GM21381 (cell line): ENCODE results near the gene CEP89.
"Not testable (repeated sequence)": the region's sequence is repeated elsewhere in the genome, so short reads cannot be mapped to it uniquely, and the experiment has no call there.

Experiments
- ATAC-seq: cut with Tn5 transposase; IDR thresholded peaks from one replicate; pipeline ENCODE4 v1.9.1; 2021; ENCODE audit warnings: mild to moderate bottlenecking, moderate library complexity; ENCODE audit not compliant: unreplicated experiment

Gene CEP89

DNA sequence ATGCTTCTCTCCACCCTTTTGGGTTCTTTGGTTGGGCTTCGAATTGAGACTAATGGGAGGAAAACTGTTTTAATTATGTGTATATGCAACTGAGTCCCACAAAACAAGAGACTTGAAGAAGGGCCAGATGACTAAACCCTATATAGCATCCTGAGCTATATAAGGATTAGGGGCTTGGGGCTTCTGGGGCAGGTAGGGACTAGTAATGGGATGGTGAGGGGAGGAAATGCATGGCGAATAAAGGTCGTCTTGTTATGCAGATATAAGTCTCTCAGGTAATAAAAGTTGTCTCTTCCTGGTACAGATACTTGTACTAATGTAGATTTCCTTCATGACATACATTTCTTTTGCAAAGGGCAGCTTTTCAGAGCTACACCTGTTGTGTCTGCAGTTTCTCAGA is 99.4 kb downstream of the CEP89 start:
- no peak for ATAC-seq

DNA sequence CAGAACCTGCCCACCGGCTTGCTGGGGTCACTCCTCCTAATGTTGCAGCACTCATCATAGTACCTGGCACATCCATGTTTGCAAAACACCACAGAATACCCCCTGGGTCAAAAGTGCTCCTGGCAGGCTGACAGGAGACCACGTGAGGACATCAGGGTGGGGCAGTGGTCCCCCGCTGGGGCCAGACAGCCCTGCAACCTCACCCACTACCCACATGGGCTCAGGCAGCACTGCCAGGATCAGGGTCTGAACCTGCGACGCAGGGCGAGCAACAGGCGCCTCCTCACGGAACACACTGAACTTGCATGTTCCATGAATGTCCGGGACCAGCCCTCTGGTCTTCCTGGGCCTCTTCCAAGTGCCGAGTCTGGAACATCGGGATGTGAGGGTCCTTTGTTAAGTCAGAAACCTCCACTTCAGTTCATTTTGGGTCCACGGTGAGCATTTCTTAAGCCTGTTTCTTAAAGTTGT is 100.7 kb downstream of the CEP89 start:
- ATAC-seq, result no peak

DNA sequence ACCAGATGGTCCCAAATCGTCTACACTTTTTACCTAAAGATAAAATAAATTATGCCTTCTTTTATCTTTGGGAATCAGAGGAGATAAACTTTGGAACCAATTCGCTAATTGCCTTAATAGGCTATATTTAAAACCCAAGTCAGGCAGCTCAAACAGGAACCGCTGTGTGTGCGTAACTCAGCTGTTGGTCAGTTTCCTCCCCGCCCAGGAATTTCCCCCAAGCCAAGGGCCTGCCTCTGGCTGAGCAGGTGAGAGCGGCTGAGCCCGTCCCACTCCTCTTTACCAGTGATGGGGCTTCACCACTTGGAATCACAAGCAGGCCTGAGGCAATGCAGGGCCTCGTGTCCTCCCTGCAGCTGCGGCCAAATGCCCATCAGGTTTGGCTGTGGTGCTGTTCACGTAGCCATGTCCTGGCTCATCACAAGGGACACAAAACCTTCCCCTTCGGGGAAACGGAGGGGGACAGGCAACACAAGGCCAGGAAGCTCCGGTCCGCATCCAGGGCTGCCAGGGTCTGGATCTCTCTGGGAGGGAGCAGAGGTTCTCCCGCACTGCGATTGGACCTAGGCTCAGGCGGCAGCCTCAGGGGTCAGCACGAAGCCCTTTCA is 101.7 kb downstream of the CEP89 start:
- ATAC-seq, result no peak

DNA sequence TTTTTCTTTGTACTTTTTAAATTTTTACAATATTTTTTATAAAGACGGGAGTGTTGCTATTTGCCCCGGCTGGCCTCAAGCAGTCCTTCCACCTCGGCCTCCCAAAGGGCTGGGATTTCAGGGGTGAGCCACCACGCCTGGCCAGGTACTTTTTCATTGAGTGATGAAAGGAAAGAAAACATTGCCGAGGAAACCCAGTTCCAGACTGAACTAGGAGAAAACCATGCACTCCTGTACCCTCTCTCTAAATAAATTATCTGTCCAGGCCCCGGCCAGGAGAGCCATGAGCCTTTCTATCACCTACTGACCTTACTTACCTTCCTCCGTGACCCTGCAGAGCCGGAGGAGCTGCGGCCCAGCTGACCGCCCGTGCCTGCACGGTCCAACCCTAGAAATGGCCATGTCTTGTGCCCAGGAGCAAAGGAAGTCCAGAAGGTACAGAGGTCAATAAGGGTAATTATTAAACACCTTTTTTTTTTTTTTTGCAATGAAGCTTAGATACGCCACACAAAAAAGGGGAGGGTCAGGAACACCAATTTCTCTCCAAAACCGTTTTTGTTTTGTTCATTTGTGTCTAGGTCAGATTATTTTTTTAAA is 102.3 kb downstream of the CEP89 start, which contains the start of gene SLC7A9:
Gene SLC7A9, minus strand, starts transcription at position 399 of the 597 bp plus-strand sequence. CDS start 1,233 bp downstream, outside the sequence.
- no peak for ATAC-seq

DNA sequence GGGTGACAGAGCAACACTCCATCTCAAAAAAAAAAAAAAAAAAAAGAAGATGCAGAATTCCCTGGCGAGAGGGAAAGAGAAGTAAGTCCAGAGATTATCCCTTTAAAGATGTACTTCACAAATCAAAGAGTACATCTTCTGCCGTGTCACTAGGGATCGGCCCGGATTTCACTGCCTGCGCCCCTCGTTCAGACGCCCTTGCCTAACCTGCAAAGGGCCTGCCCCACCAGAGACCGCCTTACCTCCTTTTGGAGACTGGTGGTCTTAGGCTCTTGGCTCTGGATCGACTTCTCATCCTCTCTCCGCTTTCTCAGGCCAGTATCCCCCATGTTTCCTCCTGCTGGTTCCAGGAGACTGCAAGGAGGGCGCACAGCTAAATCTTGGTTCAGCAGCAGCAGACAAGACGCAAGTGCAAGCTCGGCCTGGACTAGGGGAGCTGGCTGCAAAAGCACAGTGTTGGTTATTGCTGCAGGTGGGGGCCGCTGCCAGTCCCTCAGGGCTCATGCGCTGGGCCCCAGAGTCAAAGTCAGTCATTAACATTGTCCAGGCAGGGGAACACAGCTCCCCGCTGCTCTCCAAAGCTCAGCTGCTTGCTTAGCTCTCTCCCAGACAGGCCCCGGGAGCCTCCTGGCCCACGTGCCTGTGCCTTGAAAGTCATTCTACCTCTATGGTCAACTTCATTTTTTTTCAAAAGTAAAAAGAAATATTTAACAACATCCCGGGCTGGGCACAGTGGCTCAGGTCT is 103.4 kb downstream of the CEP89 start:
- ATAC-seq, result no peak

DNA sequence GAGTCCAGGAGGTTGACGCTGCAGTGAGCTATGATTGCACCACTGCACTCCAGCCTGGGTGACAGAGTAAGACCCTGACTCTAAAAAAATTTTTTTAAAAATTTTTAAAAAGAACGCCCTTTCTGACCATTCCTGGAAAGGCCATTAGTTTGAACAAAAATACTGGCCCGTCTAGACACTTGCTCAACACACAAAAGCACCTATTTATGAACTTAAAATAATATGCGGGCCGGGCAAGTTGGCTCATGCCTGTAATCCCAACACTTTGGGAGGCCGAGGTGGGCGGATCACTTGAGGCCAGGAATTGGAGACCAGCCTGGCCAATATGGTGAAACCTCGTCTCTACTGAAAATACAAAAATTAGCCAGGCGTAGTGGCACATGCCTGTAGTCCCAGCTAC is 104.3 kb downstream of the CEP89 start:
- not testable (repeated sequence) for ATAC-seq

DNA sequence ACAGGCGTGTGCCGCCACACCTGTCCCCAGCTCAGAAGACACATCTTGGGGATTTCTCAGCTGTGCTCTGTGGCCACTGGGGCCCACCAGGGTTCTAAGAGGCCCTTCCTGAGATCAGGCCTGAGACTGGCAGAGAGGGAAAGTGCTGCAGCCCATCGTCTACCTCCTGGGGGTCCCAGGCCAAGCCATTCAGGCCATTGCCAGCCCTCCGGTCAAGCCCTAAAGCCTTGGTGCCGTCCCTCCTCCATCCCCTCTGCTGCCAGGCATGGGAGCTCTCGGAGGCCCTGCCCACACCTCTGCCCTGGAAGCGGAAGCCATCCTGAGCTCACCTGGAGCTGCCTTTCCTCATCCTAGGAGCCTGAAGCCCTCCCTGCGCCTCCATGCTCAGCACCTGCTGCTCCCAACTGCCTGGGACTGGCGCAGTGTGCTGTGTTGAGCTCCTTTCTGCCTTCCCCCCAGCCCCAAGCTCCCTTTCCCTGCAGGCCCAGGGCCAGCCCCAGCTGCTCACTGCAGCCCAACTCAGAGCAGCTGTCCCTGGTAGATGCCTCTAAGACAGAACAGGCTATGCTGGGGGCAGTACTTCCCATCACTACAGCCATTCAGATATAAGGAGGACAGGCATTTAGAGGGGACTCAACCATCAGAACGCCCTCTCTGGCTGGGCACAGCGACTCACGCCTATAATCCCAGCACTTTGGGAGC is 105.0 kb downstream of the CEP89 start:
- no peak for ATAC-seq

DNA sequence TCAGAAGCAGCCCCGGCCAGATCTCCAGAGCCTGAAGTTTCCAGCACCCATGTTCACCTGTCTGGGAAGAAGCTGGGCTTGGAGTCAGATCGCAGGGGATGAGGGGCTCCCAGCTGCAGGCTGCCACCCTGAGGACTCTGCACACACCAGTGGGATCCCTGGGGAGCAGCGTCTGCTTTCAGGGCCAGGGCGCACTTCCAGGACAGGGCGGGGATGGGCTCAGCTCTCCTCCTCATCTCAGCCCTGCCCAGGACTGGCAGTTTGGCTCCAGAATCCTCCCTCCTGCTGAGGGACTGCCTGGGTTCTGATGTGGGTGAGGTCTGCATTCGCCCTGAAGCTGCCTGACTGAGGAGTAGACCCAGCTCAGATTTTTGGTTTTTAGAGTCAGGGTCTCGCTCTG is 105.7 kb downstream of the CEP89 start:
- no peak for ATAC-seq

DNA sequence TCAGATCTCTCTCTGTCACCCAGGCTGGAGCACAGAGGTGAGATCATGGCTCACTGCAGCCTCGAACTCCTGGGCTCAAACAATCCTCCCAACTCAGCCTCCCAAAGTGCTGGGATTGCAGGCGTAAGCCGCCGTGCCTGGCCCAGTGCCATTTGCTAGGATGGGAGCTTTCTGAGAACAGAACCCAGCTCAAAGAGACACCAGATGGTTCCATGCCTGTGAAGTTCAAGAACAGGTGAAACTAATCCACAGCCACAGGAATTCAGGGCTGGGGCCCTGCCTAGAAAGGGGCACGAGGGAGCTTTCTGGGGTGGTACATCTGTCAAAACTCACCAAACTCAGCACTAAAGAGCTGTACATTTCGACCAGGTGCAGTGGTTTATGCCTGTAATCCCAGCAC is 106.4 kb downstream of the CEP89 start:
- no peak for ATAC-seq

DNA sequence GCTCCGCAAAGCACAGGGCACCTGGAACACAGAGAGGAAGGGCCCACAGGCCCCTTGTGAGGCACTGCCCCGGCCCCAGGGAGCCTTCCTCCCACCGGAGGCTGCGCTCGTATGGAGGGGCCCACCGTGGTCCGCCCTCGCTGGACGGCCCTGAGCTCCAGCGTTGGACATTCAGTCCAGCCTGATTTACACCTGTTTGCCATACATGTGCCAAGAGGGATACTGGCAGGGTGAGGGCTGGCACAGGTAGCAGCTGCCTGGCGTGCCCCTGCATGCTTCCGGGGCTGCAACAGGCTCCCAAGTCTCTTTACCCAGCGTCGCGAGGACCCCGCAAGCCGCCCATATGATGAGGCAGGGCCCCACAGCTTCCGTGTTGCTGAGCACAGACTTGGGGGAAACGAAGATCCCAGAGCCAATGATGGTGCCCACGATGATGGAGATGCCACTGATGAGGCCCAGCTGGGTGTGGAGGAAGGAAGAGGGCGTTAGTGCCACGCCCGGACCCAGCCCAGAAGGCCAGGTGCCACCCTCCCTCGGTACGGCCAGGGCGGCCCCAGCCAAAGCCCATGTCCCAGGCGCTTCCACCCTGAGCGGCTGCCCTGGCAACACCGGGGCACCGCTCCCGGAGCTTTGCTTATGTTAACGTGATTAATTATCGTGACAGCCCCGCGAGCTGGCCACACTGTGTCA is 107.3 kb downstream of the CEP89 start:
- ATAC-seq, result no peak

DNA sequence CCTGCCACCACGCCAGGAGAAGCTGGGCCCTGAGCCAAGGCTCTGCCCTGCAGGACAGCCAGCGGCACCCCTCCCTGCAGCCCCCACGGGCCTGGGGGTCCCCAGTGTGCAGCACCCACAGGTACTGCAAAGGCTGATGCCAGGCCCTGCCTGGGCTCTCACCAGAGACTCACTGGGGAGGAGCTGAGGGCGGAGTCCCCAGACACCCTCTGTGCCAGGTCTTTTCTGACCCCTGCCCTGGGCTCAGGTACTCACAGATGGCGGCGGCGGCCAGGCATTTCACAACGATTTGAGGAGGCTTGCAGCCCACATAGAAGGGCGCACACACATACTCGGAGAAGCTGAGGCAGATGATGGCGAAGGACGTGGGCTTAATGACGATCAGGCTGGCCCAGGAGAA is 107.9 kb downstream of the CEP89 start:
- ATAC-seq, result no peak

DNA sequence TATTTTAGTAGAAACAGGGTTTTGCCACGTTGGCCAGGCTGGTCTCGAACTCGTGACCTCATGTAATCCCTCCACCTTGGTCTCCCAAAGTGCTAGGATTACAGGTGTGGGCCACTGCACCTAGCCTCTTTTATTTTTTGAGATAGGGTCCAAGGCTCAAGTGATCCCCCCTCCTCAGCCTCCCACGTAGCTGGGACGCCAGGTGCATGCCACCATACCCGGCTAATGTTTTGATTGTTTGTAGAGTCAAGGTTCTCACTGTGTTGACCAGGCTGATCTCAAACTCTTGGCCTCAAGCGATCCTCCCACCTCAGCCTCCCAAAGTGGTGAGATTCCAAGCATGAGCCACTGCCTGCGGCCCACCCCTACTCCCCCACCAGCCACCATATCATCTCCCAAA is 108.5 kb downstream of the CEP89 start:
- no peak for ATAC-seq

DNA sequence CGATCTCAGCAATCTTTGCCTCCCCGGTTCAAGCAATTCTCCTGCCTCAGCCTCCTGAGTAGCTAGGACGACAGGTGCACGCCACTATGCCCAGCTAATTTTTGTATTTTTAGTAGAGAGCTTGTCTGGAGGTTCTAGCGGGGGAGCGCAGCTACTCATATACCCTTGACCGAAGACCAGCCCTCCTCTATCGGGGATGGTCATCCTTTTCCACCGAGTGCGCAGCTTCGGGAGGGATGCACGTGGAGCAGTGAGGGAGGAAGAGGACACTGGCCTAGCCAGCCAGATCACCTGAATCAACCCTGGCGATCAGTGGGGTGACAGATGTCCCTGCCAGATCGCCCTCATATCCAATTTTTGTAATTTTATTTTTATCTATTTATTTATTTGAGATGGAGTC is 109.0 kb downstream of the CEP89 start:
- no peak for ATAC-seq

DNA sequence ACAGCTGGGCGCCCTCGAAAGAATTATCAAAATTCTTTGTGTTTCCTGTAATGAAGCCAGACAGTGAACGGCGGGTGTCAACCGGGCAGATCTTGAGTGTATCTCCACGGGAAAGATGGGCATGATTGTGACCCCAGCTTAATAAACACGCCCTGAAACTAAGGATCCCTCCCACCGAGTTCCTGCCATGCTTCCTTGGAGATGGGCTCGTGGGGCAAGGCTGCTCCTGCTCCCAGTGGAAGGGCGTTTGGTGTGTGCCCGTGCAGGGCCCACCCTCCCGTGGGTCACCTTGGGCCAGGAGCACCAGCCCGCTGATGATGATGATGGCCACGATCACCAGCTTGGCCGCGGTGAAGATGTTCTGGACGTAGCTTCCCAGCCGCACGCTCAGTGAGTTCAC is 109.6 kb downstream of the CEP89 start:
- ATAC-seq, result no peak

DNA sequence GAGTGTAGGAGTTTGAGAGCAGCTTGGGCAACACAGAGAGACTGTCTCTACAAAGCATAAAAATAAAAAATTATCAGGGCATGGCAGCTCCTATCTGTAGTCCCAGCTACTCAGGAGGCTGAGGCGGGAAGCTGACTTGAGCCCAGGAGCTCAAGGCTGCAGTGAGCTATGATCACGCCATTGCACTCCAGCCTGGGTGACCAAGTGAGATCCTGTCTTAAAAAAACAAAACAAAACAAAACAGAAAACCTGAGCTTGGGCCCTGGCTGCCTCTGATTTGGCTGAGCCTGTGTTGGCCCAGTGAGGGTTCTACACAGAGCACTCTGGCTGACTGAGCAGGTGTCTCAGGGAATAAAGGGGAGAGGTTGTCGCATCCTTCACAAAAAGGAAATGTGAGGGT is 110.2 kb downstream of the CEP89 start:
- no peak for ATAC-seq

DNA sequence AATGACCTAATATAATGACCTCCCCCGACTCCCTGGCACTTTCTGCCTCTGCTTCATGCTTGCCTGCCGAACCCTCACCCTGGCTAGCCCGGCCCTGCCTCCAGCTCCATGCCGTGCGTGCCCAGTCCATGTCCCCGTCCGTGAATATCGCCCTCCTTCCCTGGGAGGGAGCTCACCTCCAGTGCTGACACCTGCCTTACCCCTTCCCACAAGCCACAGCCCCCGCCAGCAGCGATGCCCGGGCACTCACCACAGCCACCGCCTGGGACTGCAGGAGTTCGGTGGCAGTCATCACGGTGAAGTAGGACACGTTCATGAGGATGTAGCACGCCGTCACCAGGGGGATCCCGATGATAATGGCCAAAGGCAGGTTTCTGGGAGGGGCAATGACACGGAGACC is 112.2 kb downstream of the CEP89 start:
- ATAC-seq, result no peak

DNA sequence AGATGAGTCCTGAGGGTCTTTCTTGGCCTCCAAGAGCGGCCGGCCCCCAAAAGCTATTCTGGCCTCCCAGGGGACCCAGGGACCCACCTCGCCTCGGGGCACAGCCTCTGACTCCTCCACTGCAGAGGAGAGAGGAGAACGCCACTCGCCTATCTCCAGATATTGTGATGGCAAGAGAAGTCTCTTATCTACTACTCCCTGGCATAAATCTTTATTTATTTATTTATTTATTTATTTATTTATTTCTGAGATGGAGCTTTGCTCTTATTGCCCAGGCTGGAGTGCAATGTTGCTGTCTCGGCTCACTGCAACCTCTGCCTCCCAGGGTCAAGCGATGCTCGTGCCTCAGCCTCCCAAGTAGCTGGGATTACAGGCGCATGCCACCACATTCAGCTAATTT is 113.2 kb downstream of the CEP89 start:
- ATAC-seq, result no peak

DNA sequence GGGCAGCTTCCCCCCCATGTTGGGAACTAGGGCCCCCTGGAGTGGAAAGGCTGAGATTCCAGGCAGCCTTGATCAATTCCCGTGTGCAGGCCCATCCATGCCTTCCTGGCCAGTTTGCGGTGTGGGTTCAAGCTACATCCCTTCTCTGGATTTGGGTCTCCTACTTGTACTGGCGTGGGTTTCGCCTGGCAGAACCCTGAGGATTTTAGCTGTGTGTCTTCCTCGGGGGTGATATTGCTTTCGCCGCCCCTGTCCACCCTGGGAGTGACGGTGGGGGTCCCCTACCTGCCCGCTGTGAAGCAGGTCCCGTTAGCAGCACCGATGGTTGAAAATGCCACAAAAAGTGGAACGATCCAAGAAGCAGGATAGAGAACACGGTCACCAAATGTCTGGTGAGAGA is 113.6 kb downstream of the CEP89 start:
- no peak for ATAC-seq

DNA sequence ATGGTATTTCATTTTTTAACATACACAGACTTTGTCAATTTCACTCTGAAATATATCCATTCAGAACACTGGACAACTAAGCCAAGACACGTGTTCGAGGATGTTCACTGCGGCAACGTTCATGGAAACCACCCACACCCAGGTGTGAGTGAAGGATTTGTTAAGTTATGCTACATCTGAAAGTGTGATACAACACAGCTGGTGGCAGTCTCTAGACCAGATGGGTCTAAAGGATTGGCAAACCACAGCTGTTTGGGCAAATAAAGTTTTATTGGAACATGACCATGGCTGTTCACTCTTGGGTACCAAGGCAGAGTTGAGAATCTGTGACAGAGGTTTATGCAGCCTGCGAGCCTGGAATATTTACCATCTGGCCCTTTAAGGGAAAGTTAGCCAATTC is 114.2 kb downstream of the CEP89 start:
- no peak for ATAC-seq

DNA sequence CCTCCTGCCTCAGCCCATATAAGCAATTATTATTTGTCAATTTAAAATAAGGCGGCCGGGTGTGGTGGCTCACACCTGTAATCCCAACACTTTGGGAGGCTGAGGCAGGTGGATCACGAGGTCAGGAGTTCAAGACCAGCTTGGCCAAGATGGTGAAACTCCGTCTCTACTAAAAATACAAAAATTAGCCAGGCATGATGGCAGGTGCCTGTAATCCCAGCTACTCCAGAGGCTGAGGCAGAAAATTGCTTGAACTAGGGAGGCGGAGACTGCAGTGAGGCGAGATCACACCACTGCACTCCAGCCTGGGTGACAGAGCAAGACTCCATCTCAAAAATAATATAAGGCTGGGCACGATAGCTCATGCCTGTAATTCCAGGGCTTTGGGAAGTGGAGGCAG is 114.9 kb downstream of the CEP89 start:
- ATAC-seq, result not testable (repeated sequence)

DNA sequence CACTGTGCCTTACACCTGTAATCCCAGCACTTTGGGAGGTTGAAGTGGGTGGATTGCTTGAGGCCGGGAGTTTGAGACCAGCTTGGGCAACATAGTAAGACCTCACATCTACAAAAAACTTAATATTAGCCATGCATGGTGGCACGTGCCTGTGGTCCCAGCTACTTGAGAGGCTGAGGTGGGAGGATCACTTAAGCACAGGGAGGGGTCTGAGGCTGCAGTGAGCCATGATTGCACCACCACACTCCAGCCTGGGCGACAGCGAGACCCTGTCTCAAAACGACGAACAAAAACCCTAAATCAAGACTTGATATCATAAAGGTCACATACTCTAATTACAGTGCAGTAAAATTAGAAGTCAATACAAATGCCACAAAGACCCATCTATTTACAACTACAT is 119.5 kb downstream of the CEP89 start:
- ATAC-seq, result no peak
